Colonic mucosa (tissue), 4 donors: ENCODE results near the gene ACBD5. TPM values are rescaled to one million over a fixed set of nuclear protein-coding genes. Genes with fewer than 3 reads are reported as not detected.
"Not testable (repeated sequence)": the region's sequence is repeated elsewhere in the genome, so short reads cannot be mapped to it uniquely, and the experiment has no call there.

Experiments
- DNase-seq: peaks from one replicate; pipeline ENCODE4 v3.0.0-alpha.2; 2020
- H3K27ac ChIP-seq: fragments of 200-600 bp; one replicate; pipeline ENCODE4 v1.8.0; 2021
- H3K27me3 ChIP-seq: fragments of 200-600 bp; one replicate; pipeline ENCODE4 v1.8.0; 2021
- H3K36me3 ChIP-seq: fragments of 200-600 bp; one replicate; pipeline ENCODE4 v1.8.0; 2021
- H3K4me1 ChIP-seq: fragments of 200-600 bp; one replicate; pipeline ENCODE4 v1.8.0; 2021; ENCODE audit warnings: mild to moderate bottlenecking
- H3K4me3 ChIP-seq: fragments of 200-600 bp; one replicate; pipeline ENCODE4 v1.8.0; 2021
- H3K9ac ChIP-seq, 2 donors: one replicate each; pipeline ENCODE4 v1.7.0; 2013; ENCODE audit warnings: control low read depth in 2 of 2, low read depth in 2 of 2, low read length in 2 of 2
- H3K9me3 ChIP-seq: fragments of 200-600 bp; one replicate; pipeline ENCODE4 v1.8.0; 2021
- intact Hi-C: fragments of 100-400 bp; cut with DNase I; formaldehyde crosslinking; loops from one replicate; pipeline ENCODE4 v1.14.1; 2022
- total RNA-seq, 2 donors: library from RNA; stranded (reverse); fragmentation: NEBNext Ultra II Directional in 1 of 2; extraction: Animal tissue kit (Norgen Biotek cat#: 25700) in 1 of 2; gene quantifications; one replicate each; pipeline ENCODE4 v1.2.1, GENCODE V29; 2021
- TF ChIP-seq, protein P1 (sequence below): fragments of 200-600 bp; IDR thresholded peaks from one replicate; pipeline ENCODE4 v1.8.0; 2022; ENCODE audit warnings: antibody characterized with exemption, mild to moderate bottlenecking
- donor health status: healthy.
- donor health status: DM: no; HTN: no; CAD: no.
- donor health status: DM: no; HTN: no; CAD: no.

ACBD5 gene
- total RNA-seq, 2 donors from 2014 or later, result 32.3 to 52.4 TPM

GRCh38 chr10:27188897-27189296 lies 51.7 kb downstream of the ACBD5 start:
- H3K36me3 ChIP-seq, result no peaks in the 10 kb centered on the region
- TF ChIP-seq, protein P1, sequence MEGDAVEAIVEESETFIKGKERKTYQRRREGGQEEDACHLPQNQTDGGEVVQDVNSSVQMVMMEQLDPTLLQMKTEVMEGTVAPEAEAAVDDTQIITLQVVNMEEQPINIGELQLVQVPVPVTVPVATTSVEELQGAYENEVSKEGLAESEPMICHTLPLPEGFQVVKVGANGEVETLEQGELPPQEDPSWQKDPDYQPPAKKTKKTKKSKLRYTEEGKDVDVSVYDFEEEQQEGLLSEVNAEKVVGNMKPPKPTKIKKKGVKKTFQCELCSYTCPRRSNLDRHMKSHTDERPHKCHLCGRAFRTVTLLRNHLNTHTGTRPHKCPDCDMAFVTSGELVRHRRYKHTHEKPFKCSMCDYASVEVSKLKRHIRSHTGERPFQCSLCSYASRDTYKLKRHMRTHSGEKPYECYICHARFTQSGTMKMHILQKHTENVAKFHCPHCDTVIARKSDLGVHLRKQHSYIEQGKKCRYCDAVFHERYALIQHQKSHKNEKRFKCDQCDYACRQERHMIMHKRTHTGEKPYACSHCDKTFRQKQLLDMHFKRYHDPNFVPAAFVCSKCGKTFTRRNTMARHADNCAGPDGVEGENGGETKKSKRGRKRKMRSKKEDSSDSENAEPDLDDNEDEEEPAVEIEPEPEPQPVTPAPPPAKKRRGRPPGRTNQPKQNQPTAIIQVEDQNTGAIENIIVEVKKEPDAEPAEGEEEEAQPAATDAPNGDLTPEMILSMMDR, result no peak
- H3K4me3 ChIP-seq, result no peak overlapping the region
- no peak overlapping the region for H3K27ac ChIP-seq
- H3K27me3 ChIP-seq, result no peaks in the 10 kb centered on the region
- no peak for DNase-seq
- no peaks in the 10 kb centered on the region for H3K4me1 ChIP-seq
- no peak overlapping the region for H3K9ac ChIP-seq
- intact Hi-C loops, result no loop called here
- no peaks in the 10 kb centered on the region for H3K9me3 ChIP-seq

DNA sequence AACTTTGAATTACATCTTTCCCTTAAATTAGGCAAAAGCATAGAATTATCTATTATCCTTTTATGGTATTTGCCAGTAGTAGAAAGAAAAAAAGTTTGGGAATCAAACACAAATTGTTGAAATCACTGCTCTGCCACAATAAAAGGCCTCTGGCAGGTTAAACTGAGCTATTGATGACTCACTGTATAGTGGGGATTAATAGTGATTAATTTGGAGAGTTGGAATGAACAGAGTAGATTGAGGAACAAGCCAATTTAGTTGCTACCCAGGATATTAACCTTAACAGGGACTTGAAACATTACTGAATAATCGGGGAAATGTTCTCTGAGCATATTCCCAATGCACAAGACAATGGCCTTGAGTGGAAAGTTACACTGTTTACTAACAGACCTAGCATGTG lies 52.3 kb downstream of the ACBD5 start:
- TF ChIP-seq, protein P1, result no peak

GRCh38 chr10:27169849-27170248 lies 70.7 kb downstream of the ACBD5 start:
- intact Hi-C loops, result no loop called here
- Histone ChIP-seq H3K9ac (no peak overlapping the region), H3K9me3 (no peaks in the 10 kb centered on the region), H3K36me3 (peaks cover 5% of the 10 kb centered on the region), H3K4me3 (no peak overlapping the region), H3K27ac (no peak overlapping the region), H3K27me3 (no peaks in the 10 kb centered on the region), H3K4me1 (no peaks in the 10 kb centered on the region)
- no peak for DNase-seq
- TF ChIP-seq, protein P1, result no peak

More for the DNA sequence above, 52.3 kb downstream of the ACBD5 start:
- Histone ChIP-seq H3K4me3 (no peak overlapping the region), H3K36me3 (no peaks in the 10 kb centered on the region), H3K27ac (no peak overlapping the region), H3K4me1 (no peaks in the 10 kb centered on the region), H3K9ac (no peak overlapping the region), H3K9me3 (no peaks in the 10 kb centered on the region), H3K27me3 (no peaks in the 10 kb centered on the region)
- intact Hi-C loops, result no loop called here
- no peak for DNase-seq

DNA sequence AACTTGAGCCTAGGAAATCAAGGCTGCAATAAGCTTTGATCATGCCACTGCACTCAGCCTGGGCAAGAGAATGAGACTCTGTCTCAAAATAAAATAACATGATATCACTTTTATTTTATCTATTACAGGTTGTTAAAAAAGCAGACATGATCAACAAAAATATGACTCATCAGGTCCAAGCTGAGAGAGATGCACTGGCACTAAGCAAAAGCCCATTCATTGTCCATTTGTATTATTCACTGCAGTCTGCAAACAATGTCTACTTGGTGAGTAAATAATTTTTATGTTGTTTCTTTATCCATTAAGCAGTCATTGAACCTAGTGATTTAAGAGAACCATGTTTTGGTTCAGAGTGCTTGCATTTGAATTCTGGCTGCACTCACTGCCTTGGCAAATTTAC lies 82.2 kb downstream of the ACBD5 start:
- Histone ChIP-seq H3K9ac (no peak overlapping the region), H3K9me3 (no peaks in the 10 kb centered on the region), H3K27me3 (no peaks in the 10 kb centered on the region), H3K4me1 (no peaks in the 10 kb centered on the region), H3K4me3 (no peak overlapping the region), H3K27ac (no peak overlapping the region), H3K36me3 (no peaks in the 10 kb centered on the region)
- no peak for DNase-seq
- TF ChIP-seq, protein P1, result no peak
- intact Hi-C loops, result no loop called here

DNA sequence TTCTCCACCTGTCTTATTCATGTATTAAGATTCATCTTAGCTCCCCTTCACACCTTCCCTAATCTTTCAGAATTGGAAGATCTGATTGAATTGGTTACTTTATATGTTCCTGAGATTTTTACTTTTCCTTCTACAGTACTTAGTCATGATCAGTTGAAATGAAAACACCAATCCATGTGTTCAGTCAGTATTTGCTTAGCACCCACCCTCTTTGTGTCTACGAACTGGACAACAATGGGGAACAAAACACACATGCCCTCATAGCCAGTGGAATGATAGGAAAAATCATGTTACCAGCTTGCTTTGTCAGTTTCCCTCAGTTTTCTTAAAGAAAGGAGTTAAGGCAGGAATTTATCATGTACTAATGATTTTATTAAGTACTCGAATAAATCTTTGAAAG lies 83.4 kb downstream of the ACBD5 start:
- Histone ChIP-seq H3K9ac (no peak overlapping the region), H3K4me1 (peaks cover 2% of the 10 kb centered on the region), H3K27ac (no peak overlapping the region)

GRCh38 chr10:27156566-27156965 lies 84.0 kb downstream of the ACBD5 start:
- H3K4me1 ChIP-seq, H3K27me3 ChIP-seq, H3K9me3 ChIP-seq, intact Hi-C loops, H3K36me3 ChIP-seq: not testable (repeated sequence)
- peak overlapping the region in 1 of 2 donors; percentile 85 for H3K9ac ChIP-seq
- peak; percentile 28 for DNase-seq
- H3K27ac ChIP-seq, result peak overlapping the region; percentile 100
- H3K4me3 ChIP-seq, result peak overlapping the region; percentile 81

More for the DNA sequence above, 83.4 kb downstream of the ACBD5 start:
- TF ChIP-seq, protein P1, result no peak
- Histone ChIP-seq H3K27me3 (no peaks in the 10 kb centered on the region), H3K9me3 (no peaks in the 10 kb centered on the region), H3K36me3 (no peaks in the 10 kb centered on the region), H3K4me3 (no peak overlapping the region)
- intact Hi-C loops, result no loop called here
- no peak for DNase-seq
